HUDEP-2 (cell line): ENCODE data around the gene PCF11.
A peak's percentile ranks its signal among the peaks of the same experiment; 100 is the strongest.

Experiments used
- DNase-seq, 76 experiments: peaks; one replicate each; lab custom pipeline; 2025; ENCODE audit not compliant: unreplicated experiment in 76 of 76; lab: John Stamatoyannopoulos, UW

The PCF11 gene

DNA sequence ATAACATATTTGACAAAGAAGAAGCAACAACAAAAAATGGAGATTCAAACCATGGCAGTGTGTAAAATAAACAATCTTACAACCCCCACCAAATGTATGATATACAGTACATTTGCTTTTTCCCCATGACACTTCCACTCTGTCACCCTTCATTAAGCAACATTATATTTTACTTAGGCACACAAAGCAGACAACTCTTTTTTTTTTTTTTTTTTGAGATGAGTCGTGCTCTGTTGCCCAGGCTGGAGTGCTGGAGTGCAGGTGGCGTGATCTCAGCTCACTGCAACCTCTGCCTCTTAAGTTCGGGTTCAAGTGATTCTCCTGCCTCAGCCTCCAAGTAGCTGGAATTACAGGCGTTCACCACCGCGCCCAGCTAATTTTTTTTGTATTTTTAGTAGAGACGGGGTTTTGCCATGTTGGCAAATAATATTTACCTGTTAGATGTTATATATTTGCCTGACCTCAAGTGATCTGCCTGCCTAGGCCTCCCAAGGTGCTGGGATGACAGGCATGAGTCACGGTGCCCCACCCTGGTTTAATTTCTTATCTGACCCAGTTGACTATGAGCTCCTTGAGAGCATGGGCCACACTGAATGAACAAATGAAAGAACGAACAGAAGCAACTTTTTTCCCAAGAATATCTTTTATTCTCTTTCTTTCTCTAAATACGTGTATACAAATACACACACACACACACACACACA lies 5.5 kb upstream of the PCF11 start:
- peak in 73 of 76 experiments; percentile 13 to 83 (median 53) for DNase-seq

DNA sequence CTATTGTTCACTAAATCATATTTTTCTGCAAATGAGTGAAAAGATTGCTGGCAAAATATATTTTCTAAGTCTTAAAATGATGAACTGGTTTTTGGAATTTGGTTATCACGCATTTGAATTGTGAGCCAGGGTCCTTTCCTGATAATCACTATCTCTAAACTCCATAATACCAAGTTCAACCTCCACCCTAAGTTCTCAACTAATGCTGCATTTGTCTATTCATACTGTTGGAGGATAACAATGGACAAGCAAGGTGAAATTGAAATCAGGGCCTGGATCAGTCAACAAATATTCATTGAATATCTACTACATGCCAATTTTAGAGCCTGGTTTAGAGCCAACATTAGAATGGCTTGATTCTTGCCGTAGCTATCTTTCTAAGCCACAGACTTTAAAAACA lies 4.7 kb upstream of the PCF11 start:
- DNase-seq = peak in 18 of 76 experiments; percentile 11 to 59 (median 30)

DNA sequence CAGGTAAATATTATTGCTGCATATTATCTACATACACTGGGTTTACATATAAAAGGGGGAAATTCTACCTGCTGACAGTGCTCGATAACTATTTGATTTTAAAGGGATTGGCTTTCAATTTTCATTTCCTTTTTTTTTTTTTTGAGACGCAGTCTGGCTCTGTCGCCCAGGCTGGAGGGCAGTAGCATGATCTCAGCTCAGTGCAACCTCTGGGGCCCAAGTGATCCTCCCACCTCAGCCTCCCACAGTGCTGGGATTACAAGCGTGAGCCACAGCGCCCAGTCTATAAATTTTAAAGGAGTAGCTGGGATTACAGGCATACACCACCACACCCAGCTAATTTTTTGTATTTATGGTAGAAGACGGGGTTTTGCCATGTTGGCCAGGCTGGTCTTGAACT lies 3.2 kb upstream of the PCF11 start:
- no peak for DNase-seq

GRCh38 chr11:83156144-83156995 lies 561 bp upstream of the PCF11 start:
- peak in 75 of 76 experiments; percentile 31 to 100 (median 98) for DNase-seq

GRCh38 chr11:83157594-83158356 lies 844 bp downstream of the PCF11 start:
- peak in 72 of 76 experiments; percentile 13 to 73 (median 54) for DNase-seq

- peak in 3 of 76 experiments; percentile 53 to 59 (median 56) for DNase-seq
Observed at GRCh38 chr11:83158357-83158786, 1.4 kb downstream of the PCF11 start.

DNA sequence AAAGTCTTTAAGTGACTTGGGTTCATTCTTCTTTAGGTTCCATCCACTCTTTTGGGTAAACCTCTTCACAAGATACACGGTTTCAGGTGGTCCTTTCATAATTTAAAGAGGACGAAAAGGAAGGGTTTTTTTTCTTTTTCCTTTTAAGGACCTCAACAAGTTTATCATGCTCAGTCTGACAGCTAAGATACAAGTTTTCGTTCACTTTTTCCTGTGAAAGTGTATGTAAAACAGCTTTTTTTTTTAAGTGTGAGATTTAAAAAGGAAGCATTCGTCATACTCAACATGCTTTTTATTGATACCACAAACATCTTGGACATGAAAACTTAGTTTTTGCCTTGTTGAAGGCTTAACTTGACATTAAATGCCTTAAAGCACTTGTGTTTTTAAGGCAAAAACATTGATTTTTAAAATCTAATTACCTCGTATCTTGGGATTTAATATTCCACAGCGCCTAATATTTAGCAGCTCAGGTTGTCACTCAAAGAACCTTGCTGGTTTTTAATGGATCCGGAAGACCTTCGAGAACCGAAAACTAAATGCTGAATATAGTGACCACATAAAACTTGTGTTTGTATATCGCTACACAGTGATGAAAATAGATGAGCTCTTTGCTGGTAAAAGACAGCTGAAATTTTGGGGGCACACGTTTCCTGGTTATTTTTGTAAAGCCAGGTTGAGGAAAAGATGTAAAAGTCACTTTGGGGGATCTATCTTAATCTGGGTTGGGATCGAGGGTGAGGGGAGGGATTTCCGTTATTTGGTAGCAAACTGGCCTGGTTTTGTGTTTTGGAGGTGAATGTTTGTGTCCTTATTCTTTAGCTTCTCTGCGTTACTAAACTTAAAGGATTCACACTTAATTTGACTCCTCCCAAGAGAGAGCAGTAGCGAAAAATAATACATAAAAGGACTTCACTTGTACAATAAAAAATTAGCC lies 2.3 kb downstream of the PCF11 start:
- DNase-seq = no peak

DNA sequence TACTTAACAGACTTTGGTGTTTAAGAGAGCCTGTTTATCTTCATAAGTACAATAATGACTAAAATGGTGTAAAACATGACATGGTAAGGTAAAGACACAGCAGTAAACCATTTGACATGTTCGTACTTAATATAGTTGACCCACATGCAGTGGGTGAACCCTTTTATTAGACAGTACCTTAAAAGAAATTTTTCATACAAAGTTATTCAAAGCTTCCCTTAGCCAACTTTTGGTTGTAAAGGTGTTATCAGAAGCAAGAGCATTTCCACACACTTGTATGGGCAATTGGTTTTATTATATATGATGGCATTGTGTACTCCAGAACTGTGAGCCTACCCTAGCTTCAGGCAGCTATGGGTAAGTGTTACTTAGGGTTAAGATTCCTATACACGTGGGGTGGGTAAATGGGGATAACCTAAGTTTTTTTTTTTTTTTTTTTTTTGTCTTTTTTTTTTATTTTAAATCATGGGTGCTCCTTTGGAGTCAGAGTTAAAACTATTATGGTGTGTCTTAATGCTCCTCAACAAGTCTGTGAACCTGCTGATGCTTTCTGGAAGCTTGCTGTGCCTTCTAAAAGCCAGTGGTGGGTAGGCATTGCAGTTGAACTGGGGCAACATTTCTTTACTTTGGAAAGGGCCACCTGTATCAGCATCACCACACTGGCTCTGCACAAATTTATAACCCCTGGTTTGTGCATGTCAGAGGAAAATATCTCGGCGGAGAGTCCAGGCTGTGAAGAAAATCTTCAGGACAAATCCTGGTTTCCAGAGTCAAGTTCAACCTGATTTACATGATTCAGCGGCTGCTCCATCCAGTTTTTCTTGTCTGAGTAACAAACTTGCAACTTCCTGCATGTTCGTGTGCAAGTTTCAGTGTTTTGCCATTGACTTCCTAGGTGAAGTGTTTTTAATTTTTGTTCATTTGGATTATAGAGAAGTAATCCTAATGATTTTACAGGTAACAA lies 3.3 kb downstream of the PCF11 start:
- peak in 4 of 76 experiments; percentile 14 to 33 (median 20) for DNase-seq

DNA sequence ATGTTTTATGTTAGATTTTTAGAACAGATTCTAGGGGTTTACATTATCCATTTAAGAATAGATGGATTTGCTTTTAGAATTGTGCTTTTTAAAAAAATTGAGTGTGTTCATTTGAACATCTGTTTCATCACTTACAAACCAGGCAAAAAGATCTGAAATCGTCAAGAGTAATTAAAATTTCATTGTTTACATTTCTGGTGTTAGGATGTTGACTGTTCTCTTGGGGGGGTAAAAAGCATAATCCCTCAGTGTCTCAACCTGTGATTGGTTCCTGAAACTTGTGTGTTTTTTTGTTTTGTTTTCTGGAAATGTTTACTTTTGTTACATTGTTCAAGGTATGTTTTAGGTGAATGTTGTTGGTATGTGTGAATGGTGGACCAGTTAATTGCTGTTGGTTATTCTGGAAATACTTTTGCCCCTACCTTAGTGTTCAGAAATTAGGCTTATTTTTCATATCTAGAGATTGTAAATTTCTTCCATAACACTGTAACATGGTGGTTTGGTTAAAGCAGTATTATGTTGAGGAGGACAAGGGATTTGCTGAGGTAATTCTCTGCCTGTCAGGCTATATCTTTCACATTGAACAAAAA lies 4.8 kb downstream of the PCF11 start:
- DNase-seq = no peak

GRCh38 chr11:83162377-83162776 lies 5.4 kb downstream of the PCF11 start:
- no peak for DNase-seq

- no peak for DNase-seq
Observed at GRCh38 chr11:83166193-83166866, 9.4 kb downstream of the PCF11 start.

DNA sequence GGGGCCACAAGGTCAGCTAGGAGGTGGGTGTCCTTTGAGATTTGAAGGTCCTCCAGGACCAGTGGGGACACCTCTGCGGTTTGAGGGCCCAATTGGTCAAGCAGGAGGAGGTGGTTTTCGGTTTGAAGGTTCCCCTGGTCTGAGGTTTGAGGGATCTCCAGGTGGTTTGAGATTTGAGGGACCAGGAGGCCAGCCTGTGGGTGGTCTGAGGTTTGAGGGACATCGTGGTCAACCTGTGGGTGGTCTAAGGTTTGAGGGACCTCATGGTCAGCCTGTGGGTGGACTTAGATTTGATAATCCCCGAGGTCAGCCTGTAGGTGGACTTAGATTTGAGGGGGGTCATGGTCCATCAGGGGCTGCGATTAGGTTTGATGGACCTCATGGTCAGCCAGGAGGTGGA lies 11.8 kb downstream of the PCF11 start:
- no peak for DNase-seq

- no peak for DNase-seq
Observed at GRCh38 chr11:83170865-83171264, 13.9 kb downstream of the PCF11 start.

GRCh38 chr11:83172551-83172950 lies 15.6 kb downstream of the PCF11 start:
- no peak for DNase-seq

- no peak for DNase-seq
Observed at GRCh38 chr11:83174008-83174407, 17.1 kb downstream of the PCF11 start.

DNA sequence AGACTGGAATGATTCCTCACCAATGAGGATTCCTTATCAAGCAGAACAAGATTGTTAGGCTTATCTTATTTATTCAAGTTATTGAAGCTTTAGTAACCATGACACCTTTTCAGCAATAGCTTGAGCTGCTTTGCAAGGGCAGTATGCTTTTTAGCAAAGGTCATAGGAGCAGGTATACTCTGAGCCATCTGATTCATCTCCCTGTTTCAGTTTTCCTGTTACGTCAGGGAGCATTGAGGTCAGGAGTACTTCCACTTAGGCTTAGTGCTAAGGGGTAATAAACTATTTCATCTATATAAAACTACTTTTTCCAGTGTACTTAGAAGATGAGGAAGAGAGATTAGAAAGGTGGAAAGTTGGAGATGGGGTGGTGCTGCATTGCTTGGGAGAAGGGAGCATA lies 18.9 kb downstream of the PCF11 start:
- DNase-seq = no peak

DNA sequence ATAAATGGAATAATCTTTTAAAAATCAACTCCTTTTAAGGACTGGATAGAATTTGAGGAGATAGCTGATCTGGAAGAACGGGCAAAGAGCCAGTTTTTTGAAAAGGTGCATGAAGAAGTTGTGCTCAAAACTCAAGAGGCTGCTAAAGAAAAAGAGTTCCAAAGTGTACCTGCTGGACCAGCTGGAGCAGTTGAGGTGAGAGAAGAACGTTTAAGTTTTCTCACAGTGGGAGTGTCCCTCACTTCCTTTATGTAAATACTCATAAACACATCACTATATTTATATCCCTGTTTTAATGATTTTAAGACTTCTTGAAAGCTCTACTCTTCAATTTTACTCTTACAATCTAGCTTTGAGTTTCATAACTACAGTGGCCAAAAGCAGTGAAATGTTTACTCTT lies 24.9 kb downstream of the PCF11 start:
- DNase-seq = no peak

DNA sequence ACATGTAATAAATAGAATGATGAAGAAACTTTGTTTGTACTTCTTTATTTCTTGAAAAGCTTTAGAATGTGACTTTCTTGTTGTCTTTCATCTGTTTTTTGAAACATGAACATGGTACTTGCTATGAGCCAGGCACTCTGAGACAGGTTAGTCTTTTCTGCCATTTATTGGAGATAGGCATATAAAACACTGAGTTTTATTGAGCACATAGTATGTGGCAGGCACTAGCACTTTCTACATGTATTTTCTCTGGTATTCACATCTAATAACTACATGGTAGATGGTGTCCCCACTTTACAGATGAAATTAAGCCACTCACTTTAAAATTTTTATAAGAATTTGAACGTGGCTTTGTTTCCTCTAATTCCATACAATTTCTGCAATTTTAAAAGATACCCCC lies 28.8 kb downstream of the PCF11 start:
- DNase-seq = peak in 1 of 76 experiments; percentile 10
